Nephron progenitor cell (in vitro differentiated cells): ENCODE data around the gene SPIN1.

Experiments
- DNase-seq: peaks from one replicate; pipeline ENCODE4 v3.0.0; 2021
- H3K27ac Mint-ChIP-seq: 2 replicates; pipeline ENCODE4 v1.8.0; 2021; ENCODE audit warnings: mild to moderate bottlenecking, moderate library complexity, mixed read lengths
- H3K27me3 Mint-ChIP-seq: 2 replicates; pipeline ENCODE4 v1.8.0; 2021; ENCODE audit warnings: mild to moderate bottlenecking, low read depth, mixed read lengths; ENCODE audit not compliant: poor library complexity
- H3K36me3 Mint-ChIP-seq: 2 replicates; pipeline ENCODE4 v1.8.0; 2021; ENCODE audit warnings: low read depth, mixed read lengths
- H3K4me1 Mint-ChIP-seq: 2 replicates; pipeline ENCODE4 v1.8.0; 2021; ENCODE audit warnings: mixed read lengths
- H3K4me3 Mint-ChIP-seq: 2 replicates; pipeline ENCODE4 v1.8.0; 2021; ENCODE audit warnings: mild to moderate bottlenecking, moderate library complexity, mixed read lengths
- H3K9me3 Mint-ChIP-seq: 2 replicates; pipeline ENCODE4 v1.8.0; 2021; ENCODE audit warnings: mild to moderate bottlenecking, moderate library complexity, mixed read lengths
- TF ChIP-seq, protein P1 (sequence below): fragments of 200-600 bp; sonication (generic); IDR thresholded peaks from 2 replicates; pipeline ENCODE4 v1.5.0; 2021; ENCODE audit warnings: antibody characterized with exemption

SPIN1 gene

DNA sequence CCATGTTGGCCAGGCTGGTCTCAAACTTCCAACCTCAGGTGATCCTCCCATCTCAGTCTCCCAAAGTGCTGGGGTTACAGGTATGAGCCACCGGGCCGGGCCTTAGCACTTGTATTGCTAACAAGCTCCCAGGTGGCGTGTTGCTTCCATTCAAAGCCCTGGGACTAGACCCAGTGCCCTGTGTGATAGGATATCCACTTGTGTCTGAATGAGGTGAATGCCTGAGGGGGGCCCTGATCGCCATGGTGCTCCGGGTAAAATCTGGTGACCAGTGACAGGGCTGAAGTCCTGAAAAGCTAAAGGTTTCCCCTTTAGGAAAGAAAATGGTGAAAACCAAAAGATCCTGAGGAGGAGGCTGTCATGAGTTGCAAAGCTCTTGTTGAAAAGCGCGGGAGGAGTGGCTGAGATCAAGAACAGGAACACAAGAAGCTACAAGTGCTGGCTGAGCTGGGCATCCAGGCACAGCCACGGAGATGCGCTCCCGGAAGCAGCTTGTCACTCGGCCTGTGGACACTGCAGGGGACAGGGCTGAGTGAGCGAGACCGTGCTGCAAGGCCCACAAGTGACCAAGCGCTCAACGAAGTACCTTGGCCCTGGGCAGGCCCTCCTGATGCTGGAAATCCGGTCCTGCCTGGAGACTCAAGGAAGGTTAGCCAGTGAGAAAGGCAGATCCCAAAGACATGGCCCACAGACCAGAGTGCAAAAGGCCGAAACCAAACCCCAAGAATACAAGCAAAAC is 106.9 kb downstream of the SPIN1 start:
- Mint-ChIP-seq H3K27ac (peak overlapping the region; percentile 89), H3K27me3 (peaks cover under 1% of the 10 kb centered on the region), H3K36me3 (peaks cover 7% of the 10 kb centered on the region), H3K4me1 (peaks cover 8% of the 10 kb centered on the region), H3K9me3 (no peaks in the 10 kb centered on the region), H3K4me3 (no peak overlapping the region)
- no peak for DNase-seq
- TF ChIP-seq, protein P1, sequence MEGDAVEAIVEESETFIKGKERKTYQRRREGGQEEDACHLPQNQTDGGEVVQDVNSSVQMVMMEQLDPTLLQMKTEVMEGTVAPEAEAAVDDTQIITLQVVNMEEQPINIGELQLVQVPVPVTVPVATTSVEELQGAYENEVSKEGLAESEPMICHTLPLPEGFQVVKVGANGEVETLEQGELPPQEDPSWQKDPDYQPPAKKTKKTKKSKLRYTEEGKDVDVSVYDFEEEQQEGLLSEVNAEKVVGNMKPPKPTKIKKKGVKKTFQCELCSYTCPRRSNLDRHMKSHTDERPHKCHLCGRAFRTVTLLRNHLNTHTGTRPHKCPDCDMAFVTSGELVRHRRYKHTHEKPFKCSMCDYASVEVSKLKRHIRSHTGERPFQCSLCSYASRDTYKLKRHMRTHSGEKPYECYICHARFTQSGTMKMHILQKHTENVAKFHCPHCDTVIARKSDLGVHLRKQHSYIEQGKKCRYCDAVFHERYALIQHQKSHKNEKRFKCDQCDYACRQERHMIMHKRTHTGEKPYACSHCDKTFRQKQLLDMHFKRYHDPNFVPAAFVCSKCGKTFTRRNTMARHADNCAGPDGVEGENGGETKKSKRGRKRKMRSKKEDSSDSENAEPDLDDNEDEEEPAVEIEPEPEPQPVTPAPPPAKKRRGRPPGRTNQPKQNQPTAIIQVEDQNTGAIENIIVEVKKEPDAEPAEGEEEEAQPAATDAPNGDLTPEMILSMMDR: no peak

DNA sequence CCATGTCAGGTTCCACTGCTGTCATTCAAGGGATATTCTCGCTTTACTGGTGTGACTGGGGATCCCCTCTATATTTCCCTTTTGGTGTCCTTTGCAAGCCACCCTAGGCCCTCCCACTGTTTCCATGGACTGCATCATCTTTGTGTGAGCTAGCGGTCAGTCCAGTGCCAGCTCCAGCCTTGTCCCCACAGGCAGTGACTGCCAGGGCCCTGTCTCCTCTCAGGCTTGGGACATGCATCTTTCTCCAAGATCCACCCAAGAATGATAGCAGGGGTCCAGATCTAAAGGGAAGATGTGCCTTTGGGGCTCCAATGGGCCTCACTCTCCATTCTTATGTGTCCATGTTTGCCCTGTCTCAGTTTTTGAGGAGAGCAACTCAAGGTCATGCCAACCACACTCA is 109.0 kb downstream of the SPIN1 start:
- peaks cover 3% of the 10 kb centered on the region for H3K27me3 Mint-ChIP-seq
- H3K4me3 Mint-ChIP-seq: no peak overlapping the region
- no peak for DNase-seq
- H3K36me3 Mint-ChIP-seq: no peaks in the 10 kb centered on the region
- H3K27ac Mint-ChIP-seq: peak overlapping the region; percentile 60
- TF ChIP-seq, protein P1: no peak
- H3K4me1 Mint-ChIP-seq: peaks cover 13% of the 10 kb centered on the region
- H3K9me3 Mint-ChIP-seq: no peaks in the 10 kb centered on the region

DNA sequence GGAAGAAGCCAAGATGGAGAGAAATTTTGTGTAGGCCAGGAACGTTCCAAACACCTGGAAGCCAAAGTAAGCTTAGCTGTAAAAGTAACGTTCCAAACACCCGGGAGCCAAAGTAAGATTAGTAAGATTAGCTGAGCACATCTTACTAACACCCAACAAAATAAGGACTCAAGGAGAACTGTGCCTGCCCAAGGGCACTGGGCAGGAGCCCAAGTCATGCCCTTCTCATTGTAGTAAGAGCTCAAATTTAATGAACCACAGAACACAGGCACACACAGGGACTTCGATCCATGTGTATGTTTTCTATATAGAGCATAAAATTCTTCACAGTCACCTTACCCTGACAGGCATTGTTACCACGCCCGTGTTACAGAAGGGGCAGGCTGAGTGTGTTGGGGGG is 110.6 kb downstream of the SPIN1 start:
- TF ChIP-seq, protein P1: no peak
- DNase-seq: no peak
- Mint-ChIP-seq H3K27ac (no peak overlapping the region), H3K9me3 (no peaks in the 10 kb centered on the region), H3K27me3 (peaks cover 3% of the 10 kb centered on the region), H3K4me1 (peaks cover 29% of the 10 kb centered on the region), H3K36me3 (no peaks in the 10 kb centered on the region), H3K4me3 (no peak overlapping the region)

DNA sequence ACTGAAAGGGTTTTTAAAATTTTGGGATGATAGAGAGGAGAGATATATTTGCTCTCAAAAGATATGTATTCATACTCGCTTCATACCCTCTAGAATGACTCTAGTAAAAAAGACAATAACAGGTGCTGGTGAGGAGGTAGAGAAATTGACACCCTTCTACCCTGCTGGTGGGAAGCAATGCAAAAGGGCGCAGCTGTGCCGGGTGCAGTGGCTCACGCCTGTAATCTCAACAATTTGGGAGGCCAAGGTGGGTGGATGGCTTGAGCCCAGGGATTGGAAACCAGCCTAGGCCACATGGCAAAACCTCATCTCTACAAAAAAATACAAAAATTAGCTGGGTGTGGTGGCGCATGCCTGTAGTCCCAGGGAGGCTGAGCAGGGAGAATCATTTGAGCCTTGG is 112.8 kb downstream of the SPIN1 start:
- no peak for DNase-seq
- TF ChIP-seq, protein P1: no peak
- Mint-ChIP-seq H3K27me3 (peaks cover 3% of the 10 kb centered on the region), H3K36me3 (no peaks in the 10 kb centered on the region), H3K4me1 (peaks cover 33% of the 10 kb centered on the region), H3K9me3 (no peaks in the 10 kb centered on the region), H3K4me3 (no peak overlapping the region), H3K27ac (no peak overlapping the region)

DNA sequence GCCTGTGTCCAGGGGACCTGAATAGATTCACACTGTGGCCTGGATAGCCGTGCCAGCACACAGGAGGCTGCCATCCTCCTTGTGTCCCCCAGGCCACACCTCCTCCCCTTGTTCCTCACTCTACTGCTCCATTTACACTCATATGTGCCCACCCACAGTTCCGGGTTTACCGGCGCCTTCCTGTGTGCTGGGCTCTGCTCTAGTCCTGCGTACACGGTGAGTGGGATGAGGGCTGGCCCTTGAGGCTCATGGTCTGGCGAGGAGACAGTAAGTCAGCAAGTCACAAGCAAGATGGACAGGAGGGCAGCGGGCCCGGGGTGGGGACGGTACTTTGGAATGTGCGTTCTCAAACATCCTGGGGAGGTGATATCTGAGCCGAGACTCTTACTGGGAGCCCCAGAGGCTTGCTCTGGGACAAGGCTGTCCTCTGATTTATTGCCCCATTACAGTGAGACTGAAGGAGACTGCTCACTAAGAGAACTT is 114.3 kb downstream of the SPIN1 start:
- Mint-ChIP-seq H3K27me3 (peaks cover 3% of the 10 kb centered on the region), H3K4me1 (peaks cover 33% of the 10 kb centered on the region), H3K27ac (peak overlapping the region; percentile 62), H3K4me3 (peak overlapping the region; percentile 43), H3K9me3 (no peaks in the 10 kb centered on the region), H3K36me3 (no peaks in the 10 kb centered on the region)
- peak; percentile 61 for DNase-seq
- TF ChIP-seq, protein P1: no peak
